GM19351 (cell line): Measurements from ENCODE around the gene RPL19.
"Not testable (repeated sequence)": the region's sequence is repeated elsewhere in the genome, so short reads cannot be mapped to it uniquely, and the experiment has no call there.

Experiments used
- ATAC-seq: cut with Tn5 transposase; IDR thresholded peaks from one replicate; pipeline ENCODE4 v1.9.1; 2021; ENCODE audit warnings: mild to moderate bottlenecking, moderate library complexity; ENCODE audit not compliant: unreplicated experiment

RPL19 gene

GRCh38 chr17:39240631-39241030 is 40.5 kb downstream of the RPL19 start:
- ATAC-seq, result no peak

- no peak for ATAC-seq
Observed at GRCh38 chr17:39243155-39243554, 43.1 kb downstream of the RPL19 start.

GRCh38 chr17:39244016-39244599 is 44.0 kb downstream of the RPL19 start:
- ATAC-seq, result no peak

- peak; percentile 42 for ATAC-seq
Observed at GRCh38 chr17:39244600-39245570, 44.8 kb downstream of the RPL19 start.

GRCh38 chr17:39246274-39246673 is 46.2 kb downstream of the RPL19 start:
- no peak for ATAC-seq

GRCh38 chr17:39250076-39250475 is 50.0 kb downstream of the RPL19 start:
- not testable (repeated sequence) for ATAC-seq

- no peak for ATAC-seq
Observed at GRCh38 chr17:39251997-39252396, 51.9 kb downstream of the RPL19 start.

- no peak for ATAC-seq
Observed at GRCh38 chr17:39252788-39253460, 52.8 kb downstream of the RPL19 start.
